Right cardiac atrium (tissue), 5 donors: ENCODE measurements around the gene CACNA1S. TPM values are rescaled to one million over a fixed set of nuclear protein-coding genes. Genes with fewer than 3 reads are reported as not detected.
A peak's percentile ranks its signal among the peaks of the same experiment; 100 is the strongest.

Experiments used
- ATAC-seq, 2 donors: fragments of 200-7000 bp; cut with Tn5 transposase; one replicate each; pipeline versions ENCODE4 v1.8.0 to v1.9.1; 2020; ENCODE audit warnings: moderate library complexity in 2 of 2, mild to moderate bottlenecking in 1 of 2
- DNase-seq, 3 donors: peaks; one replicate each; pipeline ENCODE4 v3.0.0-alpha.2; 2020
- H3K27ac ChIP-seq: one replicate; pipeline ENCODE4 v1.5.1; 2013; ENCODE audit warnings: mild to moderate bottlenecking, low read length, control low read depth, moderate library complexity
- H3K27me3 ChIP-seq: one replicate; pipeline ENCODE4 v1.6.1; 2013; ENCODE audit not compliant: control insufficient read depth, insufficient read depth
- H3K4me1 ChIP-seq: one replicate; pipeline ENCODE4 v1.6.1; 2013; ENCODE audit warnings: low read length; ENCODE audit not compliant: control insufficient read depth, insufficient read depth
- H3K4me3 ChIP-seq: one replicate; pipeline ENCODE4 v1.5.1; 2013; ENCODE audit warnings: low read length, control low read depth
- H3K9me3 ChIP-seq: one replicate; pipeline ENCODE4 v1.6.1; 2013; ENCODE audit warnings: low read length; ENCODE audit not compliant: control insufficient read depth
- WGBS: extraction: QIAGEN DNeasy Blood & Tissue Kit; methylation state at CpG from one replicate; pipeline ENCODE4 v1.1.7; 2013; 5-methylcytosine and 5-hydroxymethylcytosine counted together
- intact Hi-C, 4 donors: fragments of 100-400 bp; cut with DNase I; formaldehyde crosslinking; loops; one replicate each; pipeline versions ENCODE4 v1.11.0 to v1.14.0; 2022 to 2023
- long read RNA-seq, 4 donors: library from polyadenylated mRNA; unstranded; transcript quantifications; one replicate each; pipeline ENCODE4 v2.0.0, GENCODE V29; 2020 to 2021
- polyA plus RNA-seq: library from polyadenylated mRNA; stranded (reverse); fragments of 200-250 nt; gene quantifications from one replicate; pipeline ENCODE4 v1.2.3, GENCODE V29; 2013
- total RNA-seq, 4 donors: library from RNA; stranded (reverse); fragmentation: NEBNext Ultra II Directional; extraction: Animal tissue kit (Norgen Biotek cat#: 25700); gene quantifications; one replicate each; pipeline ENCODE4 v1.2.1, GENCODE V29; 2021
- donor health status: healthy with polysubstance abuse.
- donor health status: DM: no; HTN: yes; CAD: no.
- donor health status: DM: no; HTN: no; CAD: no.
- donor health status: DM: no; HTN: yes; CAD: no; lungs with severe emphysema.
- donor health status: DM: yes; HTN: yes; CAD: no.

Gene CACNA1S
- under 1 TPM in 2 of 4 donors, not detected in 2; 0.06 to 0.09 TPM for total RNA-seq
- not detected for polyA plus RNA-seq
- long read RNA-seq, donor 1 = 0 reads
- long read RNA-seq, donor 2 = 0 reads
- long read RNA-seq, donor 3 = 0 reads
- long read RNA-seq, donor 4 = 0 reads

DNA sequence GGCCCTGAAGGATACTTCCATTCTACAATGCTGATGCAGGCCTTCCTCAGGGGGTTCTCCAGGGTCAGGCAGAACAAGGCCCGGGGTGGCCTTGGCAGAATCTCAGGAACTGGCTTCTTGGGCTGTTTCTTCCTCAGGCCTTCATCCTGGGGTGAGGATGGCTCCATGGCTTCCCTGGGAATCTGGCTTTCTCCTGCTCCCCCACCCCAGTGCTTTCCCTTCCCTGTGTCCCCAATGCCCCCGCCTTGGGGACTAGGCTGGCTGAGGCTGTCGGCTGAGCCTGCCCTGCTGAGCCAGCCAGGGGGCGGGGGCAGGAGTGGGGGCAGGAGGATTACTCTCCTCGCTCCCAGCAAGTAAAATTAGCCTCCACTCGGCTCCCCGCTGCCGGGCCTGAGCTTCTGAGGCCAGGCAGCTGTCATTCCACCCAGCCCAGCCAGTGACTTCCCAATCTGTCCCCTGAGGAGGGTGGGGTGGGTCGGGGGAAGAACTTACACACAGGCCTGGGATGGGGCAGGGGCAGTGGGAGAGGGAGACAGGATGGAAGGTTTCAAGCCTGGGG lies at the start of gene CACNA1S:
Gene CACNA1S, minus strand, starts transcription at position 254 of the 559 bp plus-strand sequence. Its CDS starts 87 bp downstream, at position 167.
- intact Hi-C loops = loop anchor here in 2 of 4 donors (5.0 kb wide), 1 partner anchor 140 kb away; no protein-coding TSS in a partner anchor
- Histone ChIP-seq H3K4me3 (no peak within 1 kb of the TSS), H3K4me1 (no peaks in the 10 kb centered on the region), H3K27ac (no peak within 1 kb of the TSS), H3K9me3 (no peaks in the 10 kb centered on the region), H3K27me3 (no peaks in the 10 kb centered on the region)
- 79% methylated on average over 9 of the region's 9 CpGs for WGBS
- no peak for ATAC-seq
- no peak for DNase-seq

DNA sequence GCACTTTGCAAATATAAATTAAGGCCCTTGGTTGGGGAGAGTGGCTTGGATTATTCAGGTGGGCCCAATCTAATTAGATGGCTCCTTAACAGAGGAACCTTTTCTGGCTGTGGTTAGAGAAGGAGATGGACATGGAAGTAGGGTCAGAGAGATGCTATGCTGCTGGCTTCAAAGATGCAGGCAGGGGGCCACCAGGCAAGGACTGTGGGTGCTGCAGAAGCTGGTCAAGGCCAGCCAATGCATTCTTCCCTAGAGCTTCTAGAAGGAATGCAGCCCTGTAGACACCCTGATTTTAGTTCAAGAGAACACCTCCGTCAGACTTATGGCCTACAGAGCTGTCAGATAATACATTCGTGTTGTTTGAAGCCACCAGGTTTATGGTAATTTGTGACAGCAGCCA lies 45.7 kb upstream of the CACNA1S start:
- ATAC-seq = no peak
- no peak overlapping the region for H3K4me3 ChIP-seq
- no peak overlapping the region for H3K27ac ChIP-seq
- DNase-seq = no peak
- peaks cover 6% of the 10 kb centered on the region for H3K4me1 ChIP-seq
- H3K9me3 ChIP-seq = no peaks in the 10 kb centered on the region
- WGBS = 85% methylated on average over 2 of the region's 2 CpGs
- intact Hi-C loops = no loop called here
- H3K27me3 ChIP-seq = no peaks in the 10 kb centered on the region

DNA sequence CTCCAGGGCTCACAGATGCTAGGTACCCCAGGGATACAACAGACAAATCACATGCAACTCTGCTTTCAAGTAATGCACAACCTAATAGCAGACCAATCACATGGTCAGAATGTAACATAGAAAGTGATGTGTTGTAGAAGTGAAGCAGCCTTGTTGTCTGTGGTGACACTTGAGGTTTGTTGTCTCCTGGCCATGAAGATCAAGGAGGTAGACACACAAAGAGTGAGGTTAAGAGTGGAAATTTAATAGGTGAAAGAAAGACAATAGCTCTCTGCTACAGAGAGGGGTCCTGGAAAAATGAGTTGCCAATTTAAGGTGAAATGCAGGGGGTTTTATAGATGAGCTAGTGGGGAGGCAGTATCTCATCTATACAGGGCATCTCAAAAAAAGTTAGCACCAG lies 44.6 kb upstream of the CACNA1S start:
- H3K4me1 ChIP-seq = peaks cover 6% of the 10 kb centered on the region
- H3K27me3 ChIP-seq = no peaks in the 10 kb centered on the region
- no peak overlapping the region for H3K27ac ChIP-seq
- intact Hi-C loops = no loop called here
- DNase-seq (no peak), ATAC-seq (no peak)
- H3K9me3 ChIP-seq = no peaks in the 10 kb centered on the region
- H3K4me3 ChIP-seq = no peak overlapping the region

DNA sequence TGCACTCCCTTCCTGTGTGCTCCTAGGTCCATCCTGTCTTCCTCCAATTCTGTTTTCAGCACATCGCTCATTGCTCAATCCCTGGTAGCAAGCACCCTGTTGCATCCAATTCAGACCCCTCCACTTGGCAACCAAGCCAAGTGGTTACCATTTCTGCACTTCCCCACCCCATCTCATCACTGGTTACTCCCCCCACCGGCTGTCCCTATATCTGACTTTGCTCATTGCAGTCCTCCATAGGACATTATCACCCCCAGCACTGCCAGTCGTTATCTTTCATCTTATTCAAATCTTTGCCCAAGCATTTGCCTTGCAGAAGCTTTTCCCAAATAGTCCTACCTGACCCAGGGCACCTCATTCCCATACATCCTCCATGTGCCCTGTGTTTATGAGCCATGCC lies 44.1 kb upstream of the CACNA1S start:
- Histone ChIP-seq H3K9me3 (no peaks in the 10 kb centered on the region), H3K4me3 (no peak overlapping the region), H3K4me1 (peaks cover 6% of the 10 kb centered on the region), H3K27ac (no peak overlapping the region), H3K27me3 (no peaks in the 10 kb centered on the region)
- 79% methylated on average over 3 of the region's 3 CpGs for WGBS
- intact Hi-C loops = no loop called here
- ATAC-seq (no peak), DNase-seq (no peak)

DNA sequence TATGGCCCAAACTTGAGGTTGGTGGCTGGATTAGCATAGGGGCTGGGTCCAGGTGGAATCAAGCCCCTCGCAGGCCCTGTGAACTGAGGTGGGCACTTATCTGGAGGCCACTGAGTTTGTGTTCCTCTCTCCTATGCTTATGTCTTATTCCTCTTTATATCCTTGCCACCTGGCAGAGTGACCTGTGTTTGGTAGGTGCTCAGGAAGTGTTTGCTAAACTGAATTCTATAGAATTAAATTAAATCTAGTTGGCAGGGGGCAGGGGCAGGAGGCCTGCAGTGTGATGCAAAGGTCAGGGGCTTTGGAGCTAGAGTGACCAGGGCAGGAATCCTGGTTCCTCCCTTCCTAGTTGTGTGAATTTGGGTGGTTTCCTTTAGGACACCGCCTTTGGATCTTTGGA lies 43.1 kb upstream of the CACNA1S start:
- no peaks in the 10 kb centered on the region for H3K9me3 ChIP-seq
- H3K27ac ChIP-seq = no peak overlapping the region
- H3K4me3 ChIP-seq = no peak overlapping the region
- intact Hi-C loops = no loop called here
- peaks cover 6% of the 10 kb centered on the region for H3K4me1 ChIP-seq
- H3K27me3 ChIP-seq = no peaks in the 10 kb centered on the region
- WGBS = 89% methylated on average over 2 of the region's 2 CpGs
- ATAC-seq (no peak), DNase-seq (peak in 1 of 3 donors; percentile 7)

DNA sequence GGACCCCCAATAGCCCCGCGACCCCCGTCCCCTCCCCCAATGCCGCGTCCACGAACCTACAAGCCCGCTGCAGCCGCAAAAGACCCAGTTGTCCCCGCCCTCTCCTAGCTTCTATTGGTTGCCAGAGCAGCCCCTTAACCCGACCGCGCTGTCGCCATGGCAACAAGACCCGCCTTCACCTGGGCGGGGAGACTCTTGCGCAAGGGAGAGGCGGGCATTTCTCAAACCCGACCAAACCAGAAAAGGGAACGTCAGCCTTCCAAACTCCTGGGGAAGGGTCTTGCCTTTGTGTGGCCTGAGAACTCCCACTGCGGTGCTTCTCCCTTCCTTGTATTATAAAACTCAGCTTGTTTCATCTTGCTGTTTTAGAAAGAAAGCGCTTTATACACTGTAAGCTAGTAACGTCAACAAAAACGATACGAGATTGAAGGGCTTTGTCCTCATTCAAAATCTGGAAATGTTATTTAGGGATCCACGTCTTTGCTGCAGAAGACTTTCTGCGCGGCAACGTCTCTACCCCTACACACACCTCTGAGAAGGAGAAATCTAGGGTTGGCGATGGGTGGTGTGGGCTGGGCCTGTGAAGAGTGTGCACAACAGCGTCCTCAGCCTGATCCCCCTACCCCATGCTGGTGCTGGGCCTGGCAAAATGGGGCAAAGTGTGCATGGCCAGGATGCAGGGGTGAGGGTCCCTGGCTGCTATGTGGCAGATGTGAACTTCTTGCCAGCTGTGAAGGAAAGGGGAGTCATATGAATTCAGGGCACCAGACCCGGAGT lies 42.4 kb upstream of the CACNA1S start, which contains the start of gene TMEM9:
Gene TMEM9, minus strand, starts transcription at position 86 of the 777 bp plus-strand sequence. CDS start 551 bp downstream, outside the sequence.
- Histone ChIP-seq H3K27ac (no peak within 1 kb of the TSS), H3K27me3 (no peaks in the 10 kb centered on the region), H3K9me3 (no peaks in the 10 kb centered on the region), H3K4me1 (peaks cover 6% of the 10 kb centered on the region), H3K4me3 (peak within 1 kb of the TSS; percentile 98)
- ATAC-seq = peak; percentile 97 to 99
- 7% methylated on average over 31 of the region's 31 CpGs for WGBS
- peak; percentile 96 to 99 (median 98) for DNase-seq
- intact Hi-C loops = no loop called here

DNA sequence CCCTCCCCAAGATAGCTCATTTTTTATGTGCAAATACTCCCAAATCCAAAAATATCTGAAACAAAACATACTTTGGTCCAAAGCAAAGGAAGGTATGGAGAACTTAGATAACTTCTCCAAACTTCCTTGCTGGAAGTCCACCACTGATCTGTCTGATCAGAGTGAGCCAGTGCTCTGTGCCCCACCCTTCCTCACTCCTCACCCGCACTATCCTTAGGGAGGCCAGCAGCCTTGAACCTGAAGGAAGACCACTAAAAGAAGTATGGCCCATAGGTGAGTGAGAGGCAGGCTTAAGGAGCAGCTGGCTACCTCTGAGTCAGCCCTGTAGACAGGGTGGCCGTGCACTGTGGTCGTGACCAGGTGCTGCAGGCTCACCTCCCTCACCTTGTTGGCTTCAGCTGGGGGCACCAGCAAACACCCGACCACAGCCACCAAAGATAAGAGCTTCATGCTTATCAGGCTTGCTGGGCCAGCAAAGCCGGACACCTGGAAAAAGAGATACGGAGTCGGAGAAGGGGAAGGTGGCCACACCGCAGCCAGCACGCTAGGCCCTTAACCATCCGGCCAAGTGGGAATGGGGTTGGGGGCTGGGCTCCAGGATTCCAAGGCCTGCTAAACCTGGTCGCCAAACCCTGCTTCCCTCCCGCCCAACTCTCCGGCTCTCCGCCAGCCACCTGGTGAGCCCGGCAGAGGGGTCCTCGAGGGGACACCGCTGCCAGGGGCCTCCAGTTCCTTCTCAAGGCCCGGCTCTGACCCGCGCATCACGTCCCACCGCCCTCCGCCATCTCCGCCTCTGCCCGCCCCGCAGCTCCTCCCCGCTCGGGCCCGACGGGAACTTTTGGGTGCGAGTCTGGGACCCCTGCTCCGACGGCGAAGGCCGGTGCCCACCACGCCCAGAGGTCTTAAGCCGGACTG lies 41.5 kb upstream of the CACNA1S start:
- 3% methylated on average over 37 of the region's 37 CpGs for WGBS
- no peak overlapping the region for H3K27ac ChIP-seq
- no peak for DNase-seq
- intact Hi-C loops = no loop called here
- peaks cover 6% of the 10 kb centered on the region for H3K4me1 ChIP-seq
- H3K9me3 ChIP-seq = no peaks in the 10 kb centered on the region
- H3K4me3 ChIP-seq = peak overlapping the region; percentile 98
- ATAC-seq = peak; percentile 85 to 87
- no peaks in the 10 kb centered on the region for H3K27me3 ChIP-seq

DNA sequence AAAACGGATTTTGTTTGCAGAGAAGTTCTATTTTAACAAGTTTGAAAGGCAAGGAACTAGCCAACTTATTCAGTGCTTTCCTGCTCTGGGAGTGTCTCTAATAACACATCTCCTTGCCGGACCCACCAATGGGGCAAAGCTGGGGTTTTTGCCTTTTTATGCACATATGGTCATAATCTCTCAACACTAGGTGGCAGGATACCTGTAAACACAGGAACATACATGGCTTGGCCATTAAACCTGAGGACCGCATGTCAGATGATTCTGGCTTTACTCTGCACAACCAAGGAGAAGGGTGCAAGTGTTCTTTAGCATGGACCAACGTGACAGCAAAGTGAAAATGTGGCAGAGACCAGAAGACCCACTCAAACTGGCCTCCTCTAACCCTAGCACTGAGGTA lies 37.2 kb upstream of the CACNA1S start:
- ATAC-seq (no peak), DNase-seq (peak in 1 of 3 donors; percentile 9)
- Histone ChIP-seq H3K4me3 (no peak overlapping the region), H3K4me1 (peaks cover 4% of the 10 kb centered on the region), H3K27me3 (no peaks in the 10 kb centered on the region), H3K9me3 (no peaks in the 10 kb centered on the region), H3K27ac (no peak overlapping the region)
- intact Hi-C loops = no loop called here
- WGBS = 81% methylated on average over 4 of the region's 4 CpGs

DNA sequence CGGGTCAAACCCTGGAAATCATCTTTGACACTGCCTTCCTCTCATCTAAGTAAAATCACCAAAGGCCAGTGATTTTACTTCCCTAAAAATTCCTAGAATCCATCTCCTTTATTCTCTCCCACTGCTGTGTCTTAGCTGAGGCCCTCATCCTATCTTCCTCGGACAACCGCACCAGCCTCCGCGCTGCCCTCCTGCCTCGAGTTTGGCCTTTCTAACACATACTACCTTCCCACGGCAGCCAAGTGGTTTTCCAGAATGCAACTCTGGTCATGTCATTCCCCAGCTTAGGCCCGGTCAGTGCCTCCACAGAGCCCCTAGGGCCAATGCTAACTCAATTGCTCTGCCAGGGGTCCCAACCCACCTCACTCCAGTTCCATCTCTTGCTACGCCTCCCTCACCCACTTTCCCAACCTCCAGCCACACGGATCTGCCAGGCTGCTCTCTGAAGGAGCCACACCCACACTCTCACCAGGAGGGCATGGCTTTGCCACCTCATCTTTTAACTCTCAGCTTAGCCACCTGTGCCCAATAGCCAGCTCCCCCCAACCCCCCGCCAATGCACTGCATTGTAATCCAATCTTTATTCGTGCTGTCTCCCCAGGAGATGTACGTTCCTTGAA lies 35.3 kb upstream of the CACNA1S start:
- H3K4me3 ChIP-seq = no peak overlapping the region
- no peaks in the 10 kb centered on the region for H3K27me3 ChIP-seq
- no peaks in the 10 kb centered on the region for H3K4me1 ChIP-seq
- DNase-seq (peak in 1 of 3 donors; percentile 43), ATAC-seq (no peak)
- H3K9me3 ChIP-seq = no peaks in the 10 kb centered on the region
- WGBS = 91% methylated on average over 13 of the region's 13 CpGs
- H3K27ac ChIP-seq = no peak overlapping the region
- intact Hi-C loops = no loop called here

DNA sequence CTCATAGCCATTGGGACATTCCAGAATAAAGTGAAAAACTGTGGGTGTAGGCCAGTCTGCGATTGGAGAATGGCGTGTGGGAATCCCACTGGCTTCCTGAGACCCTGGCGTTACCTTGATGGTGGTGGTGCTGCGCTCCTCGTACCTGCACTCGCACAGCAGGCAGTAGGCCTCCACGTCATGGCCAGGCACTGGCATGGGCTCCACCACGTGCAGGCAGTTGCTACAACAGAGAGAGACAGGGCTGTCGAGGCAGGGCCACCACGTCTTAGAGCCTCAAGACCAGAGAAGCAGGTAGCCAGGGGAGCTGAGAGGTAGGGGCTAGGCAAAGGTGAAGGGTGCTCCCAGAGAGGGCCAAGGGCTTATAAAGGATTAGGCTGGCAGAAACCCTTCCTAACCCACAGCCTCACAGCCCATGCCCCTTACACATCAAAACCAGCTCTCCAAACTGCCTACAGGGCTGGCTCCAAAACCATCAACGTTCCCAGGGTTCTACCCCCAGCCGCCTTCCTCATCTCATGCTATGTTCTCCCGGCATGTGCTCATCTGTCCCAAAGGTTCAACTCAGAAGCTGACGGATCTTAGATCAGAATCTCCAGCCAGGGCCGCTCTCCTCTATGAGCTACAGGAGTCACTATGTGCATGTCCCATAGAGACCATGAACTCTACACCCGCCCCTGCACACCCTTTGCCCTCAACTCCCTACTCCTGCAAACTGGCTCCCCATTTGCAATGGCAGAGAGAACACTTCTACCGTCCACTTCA lies 34.6 kb upstream of the CACNA1S start:
- no peaks in the 10 kb centered on the region for H3K27me3 ChIP-seq
- H3K4me3 ChIP-seq = no peak overlapping the region
- intact Hi-C loops = no loop called here
- ATAC-seq = no peak
- DNase-seq = no peak
- H3K27ac ChIP-seq = no peak overlapping the region
- H3K4me1 ChIP-seq = no peaks in the 10 kb centered on the region
- H3K9me3 ChIP-seq = no peaks in the 10 kb centered on the region
- WGBS = 92% methylated on average over 17 of the region's 17 CpGs
